GM18508 (cell line): Measurements from ENCODE around the gene OSBPL1A.
"Not testable (repeated sequence)": the region's sequence is repeated elsewhere in the genome, so short reads cannot be mapped to it uniquely, and the experiment has no call there.

Experiments
- ATAC-seq: cut with Tn5 transposase; IDR thresholded peaks from one replicate; pipeline ENCODE4 v1.9.1; 2021; ENCODE audit warnings: moderate number of reproducible peaks; ENCODE audit not compliant: insufficient read depth, unreplicated experiment

Gene OSBPL1A

DNA sequence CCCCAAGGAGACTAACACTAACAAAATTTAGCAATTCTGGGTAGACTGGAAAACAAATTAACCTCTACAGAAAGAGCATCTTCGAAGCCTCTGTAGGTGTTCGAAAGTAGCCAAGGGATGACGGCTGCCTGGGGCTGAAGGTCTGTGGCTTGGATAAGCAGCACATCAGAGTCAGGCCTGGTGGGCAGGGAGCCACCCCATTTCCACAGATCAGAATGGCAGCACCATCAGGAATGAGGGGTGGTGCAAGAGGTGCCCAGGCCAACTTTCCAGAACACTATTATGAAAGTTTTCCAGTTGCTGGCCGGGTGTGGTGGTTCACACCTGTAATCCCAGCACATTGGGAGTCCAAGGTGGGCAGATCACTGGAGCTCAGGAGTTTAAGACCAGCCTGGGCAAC is 200.9 kb downstream of the OSBPL1A start:
- ATAC-seq: no peak

DNA sequence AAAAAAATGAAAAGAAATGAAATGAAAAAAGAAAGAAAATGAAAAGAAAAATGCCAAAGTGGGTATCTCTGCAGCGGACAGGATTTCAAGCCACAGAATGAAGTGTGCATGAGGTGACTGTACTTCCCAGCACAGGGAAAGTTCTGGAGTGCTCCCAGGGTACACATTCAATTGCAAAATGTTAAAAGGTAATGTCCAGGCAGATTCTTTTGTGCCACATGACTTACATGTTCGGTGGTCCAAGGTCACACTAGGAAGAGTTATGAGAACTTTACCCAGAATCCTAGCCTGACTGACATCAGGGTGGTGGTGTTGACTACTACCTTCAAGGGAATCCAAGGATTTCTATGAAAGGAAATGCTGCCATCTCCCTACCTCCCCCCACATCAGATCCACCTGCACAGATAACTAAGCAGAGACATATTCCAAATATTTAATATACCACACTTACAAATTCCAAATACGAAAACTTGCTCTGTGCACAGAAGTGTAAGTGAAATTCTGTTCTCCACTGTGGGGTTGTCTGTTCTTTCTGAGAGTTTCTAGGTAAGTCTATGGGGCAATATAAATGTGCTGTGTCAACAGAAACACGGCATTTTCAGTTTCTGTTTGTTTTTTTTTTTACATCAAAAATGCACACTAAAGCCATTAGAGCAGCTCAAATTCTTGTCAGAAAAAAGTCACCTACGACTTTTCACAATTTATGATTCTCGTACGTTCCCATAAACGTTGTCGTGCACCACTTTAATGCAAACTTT is 202.1 kb downstream of the OSBPL1A start:
- no peak for ATAC-seq

DNA sequence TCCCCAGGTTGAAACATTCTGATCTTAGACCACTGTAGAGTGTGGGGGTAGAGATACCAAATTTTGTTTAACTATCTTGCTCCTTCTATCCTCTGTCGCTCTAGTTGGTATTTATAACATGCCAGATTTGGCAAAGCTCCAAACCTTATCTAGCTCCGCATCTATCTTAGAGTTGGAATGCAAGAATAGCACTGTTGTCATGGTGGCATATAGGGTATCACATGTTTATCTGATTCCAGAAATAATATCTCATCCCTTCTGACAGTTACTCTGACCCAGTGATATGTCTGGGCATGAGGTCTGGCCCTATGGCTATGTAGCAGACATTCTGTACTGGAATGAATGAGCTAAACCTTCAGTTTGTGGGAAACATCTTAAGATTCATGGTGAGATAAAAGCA is 207.0 kb downstream of the OSBPL1A start:
- ATAC-seq: no peak

DNA sequence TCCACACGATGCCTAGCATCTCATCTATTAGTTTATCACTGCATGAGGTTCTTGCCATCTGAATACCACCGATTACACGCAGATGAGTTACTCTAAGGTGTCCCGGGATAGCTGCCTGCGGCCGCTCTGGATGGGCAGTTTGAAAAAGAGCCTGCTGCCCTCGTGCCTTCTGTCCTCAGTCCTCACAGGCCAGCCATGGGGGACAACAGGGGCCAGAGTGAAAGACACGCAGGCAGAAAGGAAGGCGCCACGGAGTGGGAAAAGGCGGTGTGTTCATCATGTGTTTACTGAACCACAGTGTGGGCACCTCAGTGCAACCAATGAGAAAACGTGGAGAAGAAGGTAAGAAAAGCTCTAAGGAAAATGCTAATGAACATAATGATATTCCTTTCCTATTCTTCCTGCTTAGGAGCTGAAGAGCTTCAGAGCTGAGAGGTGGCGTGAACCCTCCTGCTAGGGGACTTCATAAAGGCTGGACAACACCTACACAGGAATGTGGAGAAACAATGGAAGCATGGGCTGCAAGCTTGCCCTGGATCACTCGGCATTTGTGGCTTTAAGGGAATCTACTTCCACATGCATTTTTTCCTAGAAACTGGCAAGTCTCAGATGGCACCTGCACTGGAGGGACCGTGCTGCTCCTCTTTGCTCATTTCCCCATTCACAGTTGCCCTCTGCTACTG is 207.8 kb downstream of the OSBPL1A start:
- no peak for ATAC-seq

DNA sequence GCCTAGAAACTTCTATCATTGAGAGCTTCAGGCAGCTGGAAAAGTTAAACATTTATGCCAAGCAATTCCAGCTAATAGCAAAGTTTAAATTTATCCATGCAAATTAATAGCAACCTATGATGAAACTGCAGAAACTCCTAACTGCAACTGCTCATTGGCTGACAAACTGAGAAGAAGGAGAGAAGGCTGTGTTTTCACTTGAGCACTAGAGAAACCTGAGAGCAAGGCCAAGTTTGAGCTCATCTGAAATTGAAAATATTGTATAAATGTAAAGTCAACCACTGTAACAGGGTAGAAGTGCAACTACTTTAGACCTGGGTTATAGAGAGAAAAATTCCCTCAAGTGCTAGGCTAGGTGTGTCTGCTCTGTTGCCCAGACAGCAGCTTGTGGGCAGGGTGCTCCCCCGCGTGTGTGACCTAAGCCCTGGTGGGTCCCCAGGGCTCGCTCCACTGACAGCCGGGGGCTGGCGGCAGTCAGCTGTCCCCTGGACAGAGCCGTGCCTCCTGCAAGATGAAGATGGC is 208.6 kb downstream of the OSBPL1A start:
- ATAC-seq: no peak

DNA sequence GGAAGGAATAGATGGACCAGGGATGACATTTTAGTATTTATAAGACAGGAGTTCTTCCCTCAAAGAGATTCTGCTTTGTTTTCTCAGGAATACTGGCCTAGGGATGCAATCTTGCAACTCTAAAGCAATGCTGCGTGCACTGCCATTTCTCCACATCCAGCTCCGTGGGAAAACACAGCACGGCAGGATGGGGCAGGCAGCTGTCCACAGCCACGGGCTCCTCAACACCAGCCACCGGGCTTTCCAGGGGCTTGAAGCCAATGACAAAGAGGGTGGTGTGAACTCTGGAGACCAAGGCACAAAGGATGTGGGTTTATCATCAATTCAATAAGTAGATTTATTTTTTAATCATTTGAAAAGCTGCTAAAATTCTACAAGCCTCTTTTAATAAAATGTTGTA is 209.5 kb downstream of the OSBPL1A start:
- ATAC-seq: no peak

DNA sequence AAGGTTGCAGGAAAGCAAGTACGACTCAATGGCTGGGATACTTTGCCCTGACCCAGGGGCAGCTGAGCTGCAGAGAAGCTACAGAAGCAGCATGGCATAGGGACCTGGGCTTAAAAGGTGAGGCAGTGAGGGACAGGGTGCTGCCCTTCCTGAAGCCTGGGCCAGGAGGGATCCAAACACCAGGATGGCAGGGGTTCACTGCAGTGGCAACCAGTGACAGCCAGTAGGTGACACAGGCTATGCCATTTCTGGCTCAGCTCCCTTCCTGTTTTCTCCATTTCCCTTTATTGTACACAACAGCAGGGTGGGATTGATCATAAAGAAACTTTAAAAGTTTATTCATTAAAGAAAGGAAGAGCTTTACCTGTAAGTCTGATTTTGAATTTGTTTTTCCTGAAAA is 209.9 kb downstream of the OSBPL1A start:
- ATAC-seq: no peak

DNA sequence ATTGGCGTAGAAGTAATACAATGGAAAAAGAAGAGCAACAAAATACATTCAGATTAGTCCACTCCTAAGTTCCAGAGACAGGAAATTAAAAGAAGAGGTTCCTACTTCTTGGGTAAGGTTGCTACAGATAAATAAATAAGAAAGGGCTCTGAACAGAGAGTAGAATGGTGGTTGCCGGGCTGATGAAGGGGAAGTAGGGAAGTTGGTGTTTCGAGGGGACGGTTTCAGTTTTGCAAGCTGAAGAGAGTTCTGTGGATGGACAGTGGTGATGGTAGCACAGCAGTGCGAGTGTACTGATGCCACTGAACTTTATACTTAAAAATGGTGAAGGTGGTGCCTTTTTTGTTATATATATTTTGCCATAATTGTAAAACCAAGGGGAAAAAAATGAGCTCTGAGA is 210.6 kb downstream of the OSBPL1A start:
- ATAC-seq: no peak

DNA sequence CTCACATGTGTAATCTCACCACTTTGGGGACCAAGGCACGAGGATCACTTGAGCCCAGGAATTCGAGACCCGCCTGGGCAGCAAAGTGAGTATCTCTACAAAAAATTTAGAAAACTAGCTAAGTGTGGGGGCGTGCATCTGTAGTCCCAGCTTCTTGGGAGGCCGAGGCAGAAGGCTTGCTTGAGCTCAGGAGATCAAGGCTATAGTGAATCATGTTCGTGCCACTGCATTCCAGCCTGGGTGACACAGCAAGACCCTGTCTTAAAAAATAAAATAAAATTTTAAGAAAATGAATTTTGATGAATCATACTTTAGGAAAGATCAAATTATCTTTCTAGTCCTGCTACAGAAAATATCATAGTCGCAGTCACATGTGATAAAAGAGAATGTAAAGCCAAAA is 211.8 kb downstream of the OSBPL1A start:
- ATAC-seq: no peak

DNA sequence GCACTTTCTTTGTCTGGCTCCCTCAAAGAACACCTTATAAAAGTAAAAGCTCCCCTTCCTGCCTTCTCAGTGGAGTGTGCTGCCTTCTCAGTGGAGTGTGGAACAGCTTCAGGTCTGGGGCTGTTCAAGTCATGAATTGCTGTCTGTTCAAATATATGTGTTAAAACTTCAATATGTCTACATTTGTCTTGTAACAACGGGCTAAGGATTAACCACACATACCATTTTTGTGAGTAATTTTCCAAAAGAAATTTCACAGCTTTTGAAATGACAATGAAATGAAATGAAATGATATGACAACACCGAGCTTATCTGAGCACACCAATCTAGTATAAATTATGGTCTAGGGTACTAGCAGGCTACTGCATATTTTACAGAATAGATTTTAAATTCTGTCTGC is 215.8 kb downstream of the OSBPL1A start:
- no peak for ATAC-seq

DNA sequence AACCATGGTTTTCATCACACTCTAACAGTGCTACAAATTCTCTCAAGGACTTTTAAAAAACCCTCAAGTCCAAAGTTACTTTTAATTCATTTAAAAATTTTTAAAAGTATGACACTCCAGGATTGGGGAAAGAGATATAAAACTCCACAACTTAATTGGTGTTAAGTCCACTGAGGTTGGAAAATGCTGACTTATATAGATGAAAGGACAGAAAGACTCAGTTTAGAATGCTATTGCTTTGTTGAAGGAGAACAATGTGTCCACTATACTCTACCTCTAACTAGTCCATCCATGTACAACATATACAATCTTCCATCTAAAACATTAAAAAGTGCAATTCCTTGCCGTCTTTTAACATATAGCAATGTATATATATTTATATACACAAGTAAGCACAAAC is 217.6 kb downstream of the OSBPL1A start:
- ATAC-seq: no peak

DNA sequence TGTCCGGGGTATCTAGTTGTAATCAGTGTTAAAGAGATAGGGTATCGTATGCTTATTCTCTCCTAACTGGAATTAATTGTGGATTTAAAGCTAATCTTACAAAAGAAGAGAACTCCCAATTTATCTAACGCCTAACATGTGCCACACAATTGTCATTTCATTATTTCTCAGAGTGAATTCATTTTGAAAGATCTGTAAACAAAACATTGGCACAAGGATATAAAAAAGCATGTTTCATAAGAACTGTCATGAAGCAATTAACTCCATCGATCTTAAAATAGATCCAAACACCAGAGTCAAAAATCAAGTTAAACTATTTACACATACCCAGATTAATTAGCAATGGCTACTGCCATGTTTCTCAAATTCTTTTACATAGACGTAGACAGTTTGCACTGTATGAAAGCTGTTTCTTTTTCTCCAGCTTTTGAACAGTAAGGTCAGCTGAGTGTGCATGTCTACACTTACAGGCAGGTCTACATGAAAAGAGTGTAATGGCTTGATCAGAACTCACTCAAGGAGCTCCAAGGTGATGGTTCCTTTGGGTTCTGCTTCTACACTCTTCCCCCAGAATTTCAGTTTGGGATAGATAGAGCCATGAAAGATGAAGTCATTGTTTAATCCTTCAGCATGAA is 220.0 kb downstream of the OSBPL1A start:
- no peak for ATAC-seq

DNA sequence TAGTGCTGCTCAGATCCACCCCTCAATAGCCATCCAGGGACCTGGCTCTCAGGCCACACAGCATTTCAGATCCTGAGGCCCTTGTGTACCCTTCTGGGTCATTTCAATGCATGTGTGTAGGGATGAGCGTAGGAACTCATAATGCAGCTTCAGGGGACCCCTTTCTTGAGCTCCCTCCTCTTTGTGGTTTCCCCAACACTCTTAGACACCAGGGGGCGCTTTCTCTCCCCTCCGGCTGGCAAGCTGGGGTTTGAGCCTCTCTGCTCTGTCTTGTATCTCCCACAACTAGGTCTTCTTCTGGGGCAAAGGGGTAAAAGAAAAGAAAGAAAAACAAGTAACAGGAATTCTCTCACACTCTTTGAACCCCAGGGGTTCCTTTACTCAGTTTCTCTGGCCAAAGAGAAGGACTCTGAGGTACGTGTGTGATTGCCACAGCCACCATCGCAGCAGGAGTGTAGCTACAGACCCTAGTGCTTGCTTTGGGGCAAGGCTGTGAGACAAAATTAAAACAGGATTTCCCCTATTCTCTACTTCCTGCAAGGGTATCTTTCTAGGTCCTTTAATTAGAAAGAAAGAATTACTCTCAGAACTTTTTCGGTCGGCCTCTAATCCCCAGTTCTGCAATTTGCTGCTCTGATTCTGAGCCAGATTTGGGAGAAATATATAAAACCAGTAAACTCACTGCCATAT is 220.8 kb downstream of the OSBPL1A start:
- ATAC-seq: peak; percentile 80

DNA sequence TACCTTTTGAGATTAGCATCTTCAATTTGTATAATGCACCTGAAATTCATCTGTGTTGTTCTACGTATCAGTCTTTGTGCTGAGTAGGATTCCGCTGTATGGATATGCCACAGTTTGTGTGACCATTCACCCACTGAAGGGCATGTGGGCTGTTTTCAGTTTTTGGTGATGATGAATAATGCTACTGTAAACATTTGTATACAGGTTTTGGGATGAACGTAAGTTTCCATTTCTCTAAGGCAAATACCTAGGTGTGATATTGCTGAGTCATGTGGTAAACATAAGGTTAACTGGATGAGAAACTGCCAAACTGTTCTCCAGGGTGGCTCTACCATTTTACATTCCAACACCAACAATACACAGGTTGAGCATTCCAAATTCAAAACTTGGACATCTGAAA is 223.6 kb downstream of the OSBPL1A start:
- no peak for ATAC-seq

DNA sequence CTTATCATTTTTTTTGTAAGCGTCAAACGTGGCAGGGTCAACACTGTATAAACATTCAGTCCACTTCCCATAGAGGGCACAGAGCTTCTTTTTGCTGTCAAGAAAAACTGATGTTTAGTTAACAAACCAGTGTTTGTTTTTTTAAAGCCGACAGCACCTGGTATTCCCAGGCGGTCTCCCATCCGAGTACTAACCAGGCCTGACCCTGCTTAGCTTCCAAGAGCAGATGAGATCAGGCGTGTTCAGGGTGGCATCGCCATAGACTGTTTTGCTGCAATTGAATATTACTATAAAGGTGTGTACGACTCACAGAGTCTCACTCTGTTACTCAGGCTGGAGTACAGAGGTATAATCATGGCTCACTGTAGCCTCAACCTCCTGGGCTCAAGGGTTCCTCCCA is 227.3 kb downstream of the OSBPL1A start:
- no peak for ATAC-seq

DNA sequence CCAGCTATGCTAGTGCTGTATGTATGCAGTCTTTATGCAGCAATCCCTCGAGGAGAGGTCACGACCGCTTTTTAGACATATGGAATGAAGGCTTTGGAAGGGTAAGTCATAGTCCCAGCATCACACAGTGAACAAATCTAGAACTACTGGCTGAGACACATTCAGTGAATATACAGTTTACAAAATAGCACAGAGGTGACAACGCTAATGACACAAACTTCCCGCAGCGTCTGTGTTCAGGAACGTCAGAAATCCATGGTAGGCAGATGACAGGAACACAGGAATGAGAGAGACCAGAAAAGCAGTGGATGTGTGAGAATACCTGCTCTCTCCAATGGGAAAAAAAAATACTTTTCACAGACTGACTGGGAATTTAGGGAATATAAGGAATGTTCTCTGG is 229.1 kb downstream of the OSBPL1A start:
- ATAC-seq: no peak

DNA sequence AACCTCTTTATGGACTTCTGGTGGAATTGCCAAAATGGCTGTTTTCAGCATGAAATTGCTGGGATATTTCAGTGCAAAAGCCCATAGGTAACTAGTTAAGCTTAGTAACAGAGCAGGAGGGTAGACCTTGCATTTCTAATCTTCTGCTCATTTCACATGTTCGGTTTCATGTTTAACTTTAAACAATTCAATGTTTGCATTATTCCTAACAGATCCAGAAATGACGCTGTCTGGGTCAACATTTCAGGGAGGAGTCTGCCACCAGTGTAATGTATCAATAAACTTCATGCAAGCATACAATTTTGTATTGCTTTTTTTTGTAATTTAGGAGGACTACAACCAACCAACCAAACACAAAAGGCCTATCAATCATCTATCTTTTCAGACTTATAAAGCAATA is 236.3 kb downstream of the OSBPL1A start:
- ATAC-seq: no peak

DNA sequence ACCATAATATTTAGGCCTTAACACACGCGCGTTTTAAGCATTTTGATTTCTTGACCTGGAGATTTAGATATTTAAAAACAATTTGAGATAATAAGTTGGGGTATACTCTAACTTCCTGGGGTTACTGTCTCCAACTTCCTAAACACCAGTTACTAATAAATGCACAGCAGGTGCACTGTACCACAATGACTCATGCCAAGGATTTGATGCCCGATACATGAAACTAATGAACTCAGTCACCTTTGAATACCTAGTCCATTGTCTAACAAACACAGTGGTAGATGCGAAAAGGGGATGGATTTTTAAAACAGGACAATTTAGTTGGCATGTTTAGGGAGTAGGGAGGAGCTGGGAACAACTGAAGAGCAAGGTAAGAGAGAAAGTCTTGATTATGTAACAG is 237.5 kb downstream of the OSBPL1A start:
- no peak for ATAC-seq

DNA sequence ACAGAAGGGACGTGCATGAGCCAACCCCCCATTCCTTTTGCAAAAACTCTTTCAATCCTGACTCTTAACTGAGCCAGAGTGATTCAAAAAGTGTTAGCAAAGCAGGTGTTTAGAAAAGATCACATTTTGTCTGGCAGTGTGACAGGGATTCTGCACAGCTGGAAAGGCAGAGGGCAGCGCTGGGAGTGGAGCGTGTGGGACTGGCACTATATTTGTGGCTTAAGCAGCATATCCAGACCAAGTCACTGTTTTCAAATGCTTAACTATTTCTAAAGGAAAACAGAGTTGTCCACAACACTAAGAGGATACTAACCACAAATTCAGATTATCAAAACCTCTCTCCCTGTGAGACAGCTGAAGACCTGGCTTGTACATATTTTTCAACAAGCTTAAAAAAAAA is 239.8 kb downstream of the OSBPL1A start:
- no peak for ATAC-seq

DNA sequence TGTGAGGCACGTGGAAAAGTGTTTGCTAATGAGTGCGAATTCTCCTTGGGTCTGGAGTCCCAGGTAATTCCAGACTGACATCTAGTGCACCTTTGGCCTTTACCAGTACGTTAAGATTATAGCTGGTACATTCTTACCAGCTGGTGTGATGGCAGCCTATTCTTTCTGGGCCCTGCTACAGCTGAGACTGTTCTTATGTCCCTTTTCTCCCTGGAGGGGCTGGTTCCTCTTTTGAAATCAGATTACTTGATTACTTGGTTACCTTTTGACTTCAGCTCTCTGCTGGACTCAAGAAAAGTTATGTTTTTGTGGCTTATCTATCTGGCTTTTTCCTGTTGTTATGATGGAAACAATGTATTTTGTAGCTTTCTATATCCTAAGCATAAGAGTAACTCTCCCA is 244.2 kb downstream of the OSBPL1A start:
- ATAC-seq: no peak

DNA sequence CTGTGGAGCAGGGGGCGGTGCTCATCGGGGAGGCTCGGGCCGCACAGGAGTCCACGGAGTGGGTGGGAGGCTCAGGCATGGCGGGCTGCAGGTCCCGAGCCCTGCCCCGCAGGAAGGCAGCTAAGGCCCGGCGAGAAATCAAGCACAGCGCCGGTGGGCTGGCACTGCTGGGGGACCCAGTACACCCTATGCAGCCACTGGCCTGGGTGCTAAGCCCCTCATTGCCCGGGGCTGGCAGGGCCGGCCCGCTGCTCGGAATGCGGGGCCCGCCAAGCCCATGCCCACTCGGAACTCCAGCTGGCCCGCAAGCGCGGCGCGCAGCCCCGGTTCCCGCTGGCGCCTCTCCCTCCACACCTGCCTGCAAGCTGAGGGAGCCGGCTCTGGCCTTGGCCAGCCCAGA is 248.0 kb downstream of the OSBPL1A start:
- ATAC-seq: not testable (repeated sequence)
